Activated T-cell treated with anti-CD3 and anti-CD28 coated beads for 1 hour (primary cell): ENCODE data around the gene MAML2.
"Not testable (repeated sequence)": the region's sequence is repeated elsewhere in the genome, so short reads cannot be mapped to it uniquely, and the experiment has no call there.

Source experiments
- DNase-seq: peaks from one replicate; pipeline ENCODE4 v3.0.0-alpha.2; 2020; ENCODE audit warnings: low read depth

Gene MAML2

DNA sequence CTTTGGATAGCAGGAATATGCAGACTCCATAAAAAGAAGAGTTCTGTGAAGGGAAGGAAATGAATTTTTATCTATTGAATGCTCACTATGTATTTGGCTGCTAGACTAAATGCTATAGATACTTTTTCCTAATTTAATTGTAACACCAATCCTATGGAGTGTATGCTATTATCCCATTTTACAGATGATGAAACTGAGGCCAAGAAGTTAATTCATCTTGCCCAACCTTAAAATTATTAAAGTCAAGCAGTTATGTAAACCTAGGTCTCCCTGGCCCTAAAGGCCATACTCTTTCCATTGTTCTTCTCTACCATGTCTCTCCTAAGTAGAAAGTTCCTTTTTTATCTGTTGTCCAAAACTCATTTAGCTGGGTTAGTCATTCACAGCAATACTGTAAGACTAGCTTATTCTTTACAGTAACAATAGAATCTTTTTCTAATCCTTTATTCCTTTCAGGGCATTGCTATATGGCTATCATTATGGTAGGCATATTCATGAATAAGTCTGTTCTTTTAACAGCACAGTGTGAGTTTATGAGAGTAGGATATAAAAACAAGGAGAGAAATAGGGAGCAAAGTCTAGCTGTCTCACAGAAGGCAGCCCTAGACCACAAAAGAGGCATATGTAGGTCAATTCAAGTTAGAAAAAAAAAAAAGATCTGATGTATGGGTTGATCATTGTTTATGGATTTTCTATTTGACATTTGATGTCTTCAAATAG is 50.5 kb downstream of the MAML2 start:
- no peak for DNase-seq

- DNase-seq: no peak
These were observed 52.4 kb downstream of the MAML2 start for GRCh38 chr11:96290631-96291030.

- DNase-seq: no peak
These were observed 53.0 kb downstream of the MAML2 start for GRCh38 chr11:96290031-96290430.

DNA sequence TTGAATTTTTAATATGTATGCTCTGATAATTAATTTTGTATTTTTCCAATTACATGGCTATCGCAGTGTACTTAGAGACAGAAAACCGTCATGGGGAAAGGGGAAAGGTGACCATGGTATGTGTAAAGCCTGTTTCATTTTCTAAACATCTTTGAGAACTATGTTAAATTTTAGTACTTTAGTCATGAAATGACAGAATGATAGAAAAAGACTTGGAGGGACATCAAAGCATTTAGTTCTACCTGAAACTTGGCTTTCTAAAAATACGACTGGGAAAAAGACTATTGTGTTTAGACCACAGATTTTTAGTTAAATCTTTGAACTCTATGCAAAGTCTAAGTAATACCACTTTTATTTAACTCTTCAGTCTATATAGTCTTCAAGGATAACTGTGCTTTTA is 54.1 kb downstream of the MAML2 start:
- DNase-seq: no peak

- DNase-seq: no peak
These were observed 55.1 kb downstream of the MAML2 start for GRCh38 chr11:96287822-96288439.

- DNase-seq: not testable (repeated sequence)
These were observed 57.0 kb downstream of the MAML2 start for GRCh38 chr11:96285985-96286384.

DNA sequence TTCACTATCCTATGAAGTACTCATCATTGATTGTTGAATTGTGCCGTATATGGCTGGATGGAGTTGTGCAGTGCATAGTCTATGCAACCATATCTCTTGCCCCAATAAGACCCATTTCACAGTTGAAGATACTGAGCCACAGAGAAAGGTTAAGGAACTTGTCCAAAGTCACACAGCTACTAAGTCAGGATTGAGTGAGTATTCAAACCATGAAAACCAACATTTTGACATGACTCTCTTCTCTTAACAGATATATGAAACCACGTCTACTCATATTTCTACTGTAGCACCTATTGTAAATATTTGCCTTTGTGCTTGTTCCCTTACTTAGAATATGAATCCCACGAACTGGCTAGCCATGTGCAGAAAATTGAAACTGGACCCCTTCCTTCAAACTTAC is 58.1 kb downstream of the MAML2 start:
- no peak for DNase-seq

DNA sequence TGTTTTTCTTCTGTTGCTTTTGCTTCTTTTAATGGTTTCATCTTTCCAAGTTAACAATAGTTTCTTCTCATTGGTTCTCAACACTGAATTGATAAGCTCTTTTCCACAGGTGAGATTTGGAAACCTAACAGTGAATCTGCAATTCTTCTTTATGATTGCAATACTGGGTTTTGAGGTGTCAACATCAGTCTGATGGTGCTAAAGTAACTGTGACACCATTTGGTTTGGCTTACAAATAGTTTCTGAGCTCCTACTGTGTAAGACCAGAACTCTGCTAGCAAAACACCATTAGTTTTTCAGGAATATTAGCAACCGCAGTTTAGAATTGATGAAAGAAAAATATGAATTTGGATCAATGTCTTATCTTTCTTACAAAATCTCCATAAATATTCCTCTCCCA is 58.6 kb downstream of the MAML2 start:
- no peak for DNase-seq

- no peak for DNase-seq
These were observed 60.3 kb downstream of the MAML2 start for GRCh38 chr11:96282625-96283220.

DNA sequence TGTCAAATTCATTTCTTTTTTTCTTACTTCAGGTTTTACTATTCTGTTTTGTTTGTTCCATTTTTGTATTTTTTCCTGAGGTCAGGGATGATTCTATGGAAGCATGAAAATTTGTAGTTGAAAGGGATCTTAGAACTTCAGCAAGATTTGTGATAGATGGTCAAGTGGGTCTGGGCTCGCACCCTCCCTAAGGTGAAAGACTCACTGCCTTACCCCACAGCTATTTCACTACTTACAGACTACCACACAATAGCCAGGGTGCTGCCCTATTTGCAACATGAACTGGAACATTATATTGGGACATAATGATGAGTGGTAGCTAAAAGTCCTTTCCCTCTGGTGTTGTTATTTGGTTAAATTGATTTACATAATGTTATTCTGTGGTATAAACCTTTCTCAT is 62.6 kb downstream of the MAML2 start:
- DNase-seq: no peak

DNA sequence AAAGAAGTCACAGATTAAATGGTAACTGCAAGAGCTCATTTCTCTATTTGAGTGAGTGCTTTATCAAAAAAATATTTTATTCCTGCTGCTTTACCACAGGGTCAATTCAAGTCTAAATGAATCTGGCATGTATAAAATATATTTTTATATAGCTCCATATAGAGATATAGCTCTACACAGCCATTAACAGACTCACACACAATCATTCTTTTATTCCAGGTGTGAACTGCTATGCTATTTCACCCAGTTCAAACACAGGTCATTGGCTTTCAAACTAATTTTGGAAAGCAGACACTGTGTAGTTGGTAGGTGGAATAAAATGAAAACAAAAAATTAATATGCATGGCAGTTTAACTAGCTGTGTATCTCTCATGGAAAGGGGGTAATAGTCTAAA is 63.1 kb downstream of the MAML2 start:
- no peak for DNase-seq

- no peak for DNase-seq
These were observed 63.7 kb downstream of the MAML2 start for GRCh38 chr11:96279018-96279895.

DNA sequence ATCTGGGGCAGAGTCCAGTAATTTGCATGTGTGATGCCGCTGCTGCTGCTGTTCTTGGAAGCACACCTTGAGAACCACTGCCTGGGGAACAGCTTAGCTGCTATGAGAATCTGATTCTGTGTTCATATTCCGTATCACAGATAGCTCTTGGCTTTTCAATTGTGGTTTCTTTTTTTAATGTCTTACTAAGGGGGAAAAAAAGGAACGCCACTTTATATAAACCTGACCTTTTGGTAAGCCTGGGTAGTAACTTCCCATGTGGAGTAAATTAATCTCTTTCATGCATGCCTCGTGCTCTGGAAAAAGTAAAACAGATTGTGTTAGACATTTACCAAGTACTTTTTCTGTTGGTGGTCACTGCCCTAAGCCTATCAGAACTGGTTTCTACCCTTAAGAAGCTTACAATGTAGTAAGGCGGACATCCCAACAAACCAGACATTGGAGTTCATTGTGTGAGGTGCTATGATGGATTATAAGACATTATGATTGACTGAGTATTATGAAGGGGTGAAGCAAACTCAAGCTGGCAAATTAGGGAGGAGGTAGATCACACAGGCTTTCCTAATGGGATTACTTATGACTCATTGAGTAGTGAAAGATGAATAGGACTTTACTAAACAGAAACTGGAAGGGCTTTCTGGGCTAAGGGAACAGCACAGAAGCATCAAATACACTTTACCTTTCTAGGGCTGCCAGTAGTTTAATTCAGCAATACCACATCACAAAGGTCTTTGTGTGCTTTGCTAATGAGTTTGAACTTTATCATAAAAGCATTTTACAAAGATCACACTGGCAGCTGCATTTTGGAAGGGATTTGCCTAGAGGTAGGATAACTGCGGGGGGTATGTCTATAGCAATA is 64.7 kb downstream of the MAML2 start:
- no peak for DNase-seq

- no peak for DNase-seq
These were observed 65.3 kb downstream of the MAML2 start for GRCh38 chr11:96277696-96278038.

GRCh38 chr11:96276836-96277235 is 66.2 kb downstream of the MAML2 start:
- no peak for DNase-seq

DNA sequence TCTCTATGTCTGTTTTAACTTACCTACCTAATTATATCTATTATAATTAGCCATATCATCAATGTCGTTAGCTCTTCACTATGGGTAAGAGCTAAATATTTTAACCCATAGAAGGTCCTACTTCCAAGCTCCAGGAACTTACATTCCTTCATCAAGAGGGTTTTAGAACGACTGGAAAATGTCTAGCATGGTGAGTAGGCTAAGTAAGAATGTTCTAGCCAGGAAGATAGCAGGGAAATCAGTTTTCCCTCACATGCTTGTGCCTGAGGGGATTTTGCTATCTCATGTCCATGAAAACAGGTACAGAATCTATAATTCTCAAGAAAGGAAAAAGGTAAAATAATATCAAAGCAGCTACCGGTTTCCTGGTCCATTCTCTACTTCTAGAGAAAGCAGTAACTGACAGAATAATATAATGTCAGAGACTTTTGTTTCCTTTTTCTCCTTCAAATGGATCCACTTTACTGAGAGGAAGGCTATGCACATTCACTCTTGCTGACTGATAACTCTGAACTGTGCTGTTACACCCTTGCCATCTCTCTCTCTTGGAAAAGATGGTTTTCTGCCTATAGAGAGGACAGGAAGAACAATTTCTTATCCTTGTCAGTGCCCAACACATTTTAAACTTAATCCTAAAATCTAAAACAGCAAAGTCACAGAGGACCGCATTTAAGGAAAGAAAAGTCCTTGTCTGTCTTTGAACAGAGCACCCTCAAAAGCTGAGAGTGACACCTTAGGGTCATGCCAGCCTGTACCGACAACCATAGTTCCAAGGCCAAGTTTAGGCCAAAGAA is 67.0 kb downstream of the MAML2 start:
- no peak for DNase-seq

GRCh38 chr11:96273507-96273906 is 69.5 kb downstream of the MAML2 start:
- DNase-seq: no peak

GRCh38 chr11:96272529-96273222 is 70.3 kb downstream of the MAML2 start:
- DNase-seq: no peak

- DNase-seq: no peak
These were observed 71.2 kb downstream of the MAML2 start for GRCh38 chr11:96271777-96272176.

DNA sequence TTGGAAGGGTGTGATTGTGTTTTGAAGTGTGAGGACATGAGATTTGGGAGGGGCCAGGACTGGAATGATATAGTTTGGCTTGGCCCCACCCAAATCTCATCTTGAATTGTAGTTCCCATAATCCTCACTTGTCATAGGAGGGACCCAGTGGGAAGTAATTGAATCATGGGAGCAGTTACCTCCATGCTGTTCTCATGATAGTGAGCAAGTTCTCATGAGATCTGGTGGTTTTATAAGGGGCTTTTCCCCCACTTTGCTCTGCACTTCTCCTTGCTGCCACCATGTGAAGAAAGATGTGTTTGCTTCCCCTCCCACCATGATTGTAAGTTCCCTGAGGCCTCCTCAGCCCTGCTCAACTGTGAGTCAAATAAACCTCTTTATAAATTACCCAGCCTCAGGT is 71.6 kb downstream of the MAML2 start:
- DNase-seq: not testable (repeated sequence)
